Hematopoietic multipotent progenitor cell treated with erythropoietin and hydrocortisone succinate and interleukin-3 and kit ligand, for 8 days (in vitro differentiated cells): ENCODE data around the gene EMP3.
"Not testable (repeated sequence)": the region's sequence is repeated elsewhere in the genome, so short reads cannot be mapped to it uniquely, and the experiment has no call there.

ENCODE experiments used
- DNase-seq: peaks from one replicate; pipeline ENCODE4 v3.0.0-alpha.2; 2015

The EMP3 gene

DNA sequence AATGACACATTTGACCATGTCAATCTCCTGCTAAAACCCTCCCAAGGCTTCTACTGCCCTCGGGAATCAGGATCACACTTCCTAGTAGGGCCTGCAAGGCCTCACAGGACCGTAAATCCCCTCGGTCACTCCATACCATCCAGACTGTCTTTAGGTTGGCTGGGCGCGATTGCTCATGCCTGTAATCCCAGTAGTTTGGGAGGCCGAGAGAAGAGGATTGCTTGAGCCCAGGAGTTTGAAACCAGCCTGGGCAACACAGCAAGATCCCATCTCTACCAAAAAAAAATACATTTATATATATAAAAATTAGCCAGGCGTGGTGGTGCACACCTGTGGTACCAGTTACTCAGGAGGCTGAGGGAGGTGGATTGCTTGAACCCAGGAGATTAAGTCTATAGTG is 23.4 kb downstream of the EMP3 start:
- no peak for DNase-seq

DNA sequence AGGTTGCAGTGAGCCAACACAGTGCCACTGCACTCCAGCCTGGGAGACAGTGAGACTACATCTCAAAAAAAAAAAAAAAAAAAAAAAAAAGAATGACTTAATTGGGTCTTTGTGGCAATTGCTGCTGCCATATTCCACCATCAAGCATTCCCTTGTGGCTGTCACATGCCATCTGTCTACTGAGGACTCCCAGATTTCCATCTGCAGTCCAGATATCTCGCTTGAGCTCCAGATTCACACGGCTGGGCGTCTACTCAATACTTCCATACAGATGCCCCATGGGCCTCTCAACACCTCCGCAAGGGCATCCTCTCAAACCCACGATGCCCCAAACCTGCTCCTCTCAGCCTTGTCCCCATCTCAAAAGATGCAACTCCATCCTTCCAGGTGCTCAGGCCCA is 25.5 kb downstream of the EMP3 start:
- no peak for DNase-seq

DNA sequence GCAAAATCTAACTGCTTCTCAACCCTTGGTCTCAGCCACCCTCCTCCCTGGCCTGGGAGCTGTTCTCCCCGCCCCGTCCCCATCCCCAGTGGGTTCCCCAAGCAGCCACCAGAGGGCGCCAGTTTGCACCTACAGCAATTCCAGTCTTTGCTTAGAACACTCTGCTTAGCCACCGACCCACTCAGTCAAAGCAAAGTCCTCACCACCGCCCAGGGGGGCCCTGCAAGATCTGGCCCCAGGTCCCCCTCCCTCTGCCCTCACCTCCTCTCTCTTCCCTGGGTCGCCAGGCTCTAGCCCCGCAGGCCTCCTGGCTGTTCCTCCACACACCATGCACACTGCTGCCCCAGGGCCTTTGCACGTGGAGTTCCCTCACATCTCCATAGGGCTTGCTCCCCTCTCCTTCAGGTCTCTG is 26.0 kb downstream of the EMP3 start:
- peak; percentile 71 for DNase-seq

- no peak for DNase-seq
These were observed 28.3 kb downstream of the EMP3 start for GRCh38 chr19:48353677-48354076.

GRCh38 chr19:48354332-48354992 is 29.1 kb downstream of the EMP3 start:
- DNase-seq, result no peak

- no peak for DNase-seq
These were observed 30.1 kb downstream of the EMP3 start for GRCh38 chr19:48355365-48355954.

DNA sequence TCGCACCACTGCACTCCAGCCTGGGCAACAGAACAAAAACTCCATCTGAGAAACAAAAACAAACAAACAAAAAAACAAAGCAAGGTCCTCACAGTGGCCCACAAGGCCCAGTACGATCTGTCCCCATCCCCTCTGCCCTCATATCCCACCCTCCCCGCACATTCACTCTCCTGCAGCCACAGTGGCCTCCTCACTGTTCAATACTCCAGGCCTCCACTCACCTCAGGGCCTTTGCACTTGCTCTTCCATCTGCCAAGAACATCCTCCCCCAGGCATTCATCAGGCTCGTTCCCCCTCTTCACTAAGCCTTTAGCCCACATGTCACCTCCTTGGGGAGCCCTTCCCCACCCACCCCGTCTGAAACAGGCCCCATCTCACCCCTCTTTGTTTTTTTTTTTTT is 33.8 kb downstream of the EMP3 start:
- DNase-seq, result no peak

DNA sequence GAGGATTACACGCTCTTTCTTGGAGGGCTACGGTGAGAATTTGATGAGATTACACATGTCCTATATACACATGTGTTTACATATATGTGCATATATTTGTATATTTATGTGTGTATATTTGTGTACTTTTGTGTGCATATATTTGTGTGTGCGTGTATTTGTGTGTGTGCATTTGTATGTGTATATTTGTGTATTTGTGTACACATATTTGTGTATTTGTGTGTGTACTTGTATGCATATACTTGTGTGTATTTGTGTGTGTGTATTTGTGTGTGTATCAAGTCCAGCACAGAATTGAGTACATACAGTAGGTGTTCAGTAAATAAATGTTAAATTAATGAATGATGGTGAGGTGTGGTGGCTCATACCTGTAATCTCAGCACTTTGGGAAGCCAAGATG is 36.6 kb downstream of the EMP3 start:
- no peak for DNase-seq

DNA sequence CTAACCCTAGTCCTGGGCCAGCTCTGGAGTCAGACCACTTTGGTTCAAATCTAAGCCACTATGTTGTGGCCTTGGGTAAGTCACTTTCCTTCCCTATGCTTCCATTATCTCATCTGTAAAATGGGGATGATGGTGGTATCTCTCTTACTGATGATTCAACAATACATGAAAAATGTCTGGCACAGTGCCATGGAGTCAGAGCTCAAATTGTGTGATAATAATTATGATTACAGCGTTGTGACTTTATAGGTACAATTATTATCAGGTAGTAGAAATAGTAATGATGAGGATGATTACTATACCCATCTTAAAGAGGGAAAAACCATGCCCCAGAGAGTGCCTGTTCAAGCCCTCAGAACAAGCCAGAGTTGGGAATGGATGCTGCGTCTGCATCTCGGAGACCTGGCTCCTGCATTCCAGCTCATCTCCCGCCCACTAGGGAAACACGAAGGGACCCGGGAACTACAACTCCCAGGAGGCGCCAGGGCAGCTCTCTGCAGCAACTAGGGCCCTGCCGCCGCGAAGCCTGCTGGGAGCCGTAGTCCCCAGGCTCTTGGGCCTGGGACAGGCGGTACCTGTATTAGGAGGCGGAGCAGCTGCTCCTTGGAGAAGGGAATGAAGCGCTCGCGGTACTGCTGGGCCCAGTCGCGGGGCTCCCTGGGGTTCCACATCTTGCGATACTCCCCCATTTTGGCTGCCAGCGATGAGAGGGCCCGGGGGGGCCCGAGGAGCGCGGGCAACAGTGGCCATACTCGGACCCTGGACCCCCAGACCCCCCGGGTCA is 37.6 kb downstream of the EMP3 start:
- peak; percentile 95 for DNase-seq

GRCh38 chr19:48363500-48363809 is 38.1 kb downstream of the EMP3 start:
- DNase-seq, result no peak

- peak; percentile 100 for DNase-seq
These were observed 38.7 kb downstream of the EMP3 start, which contains the start of the genes SYNGR4 and TMEM143 for GRCh38 chr19:48363810-48364597. SYNGR4 (plus strand) TSS chr19:48364367; CDS start chr19:48365843, 1,476 bp downstream. TMEM143 (minus strand) TSS chr19:48363940; CDS start chr19:48363920, 20 bp downstream.

DNA sequence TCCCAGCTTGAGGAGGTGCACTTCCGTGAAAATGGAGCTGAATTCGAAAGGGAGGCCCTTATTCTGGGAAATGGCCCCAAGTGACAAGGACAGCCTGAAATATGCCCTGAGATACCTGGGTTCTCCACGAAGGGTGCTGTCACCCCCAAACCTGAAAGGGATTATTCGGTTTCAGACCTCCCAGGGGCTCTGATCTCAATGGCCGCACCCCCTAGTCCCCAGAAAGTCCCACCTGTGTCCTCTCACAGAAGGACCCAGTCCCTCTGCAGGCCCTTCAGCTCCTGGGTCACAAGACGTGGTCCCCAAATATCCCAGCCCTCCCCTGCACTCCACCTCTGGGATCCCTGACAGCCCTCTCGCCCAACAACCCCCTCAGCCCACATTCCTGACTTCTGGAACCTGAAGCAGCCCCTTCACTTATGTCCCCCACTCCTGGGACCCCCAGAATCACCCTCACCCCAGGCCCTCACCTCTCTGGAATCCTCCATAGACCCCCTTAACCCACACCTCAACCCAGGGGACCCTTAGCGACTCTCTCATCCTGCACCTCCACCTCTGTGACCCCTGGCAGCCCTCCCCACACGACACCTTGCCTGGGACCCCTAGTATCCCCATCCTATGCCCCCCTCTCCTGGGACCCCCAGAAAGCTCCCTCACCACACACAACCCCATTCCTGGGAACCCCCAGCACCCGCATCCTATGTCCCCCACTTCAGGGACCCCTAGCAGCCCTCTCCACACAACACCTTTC is 39.4 kb downstream of the EMP3 start:
- DNase-seq, result no peak

DNA sequence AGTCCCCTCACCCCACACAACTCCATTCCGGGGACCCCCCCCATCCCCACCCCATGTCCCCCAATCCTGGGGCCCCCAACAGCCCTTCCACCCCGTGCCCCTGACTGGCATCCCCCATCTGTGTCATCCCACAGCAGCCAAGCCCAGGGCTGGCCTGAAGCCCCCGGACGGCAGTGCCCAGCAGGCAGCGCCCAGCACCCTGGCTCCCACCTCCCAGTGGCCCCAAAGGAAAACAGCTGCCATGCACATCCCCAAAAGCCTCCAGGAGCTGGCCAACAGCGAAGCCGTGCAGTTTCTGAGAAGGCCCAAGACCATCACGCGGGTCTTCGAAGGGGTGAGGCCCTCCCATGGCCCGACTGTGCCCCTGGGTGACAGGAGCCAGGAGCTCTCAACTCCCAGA is 40.2 kb downstream of the EMP3 start:
- DNase-seq, result no peak

- DNase-seq, result no peak
These were observed 42.5 kb downstream of the EMP3 start for GRCh38 chr19:48367855-48368254.

DNA sequence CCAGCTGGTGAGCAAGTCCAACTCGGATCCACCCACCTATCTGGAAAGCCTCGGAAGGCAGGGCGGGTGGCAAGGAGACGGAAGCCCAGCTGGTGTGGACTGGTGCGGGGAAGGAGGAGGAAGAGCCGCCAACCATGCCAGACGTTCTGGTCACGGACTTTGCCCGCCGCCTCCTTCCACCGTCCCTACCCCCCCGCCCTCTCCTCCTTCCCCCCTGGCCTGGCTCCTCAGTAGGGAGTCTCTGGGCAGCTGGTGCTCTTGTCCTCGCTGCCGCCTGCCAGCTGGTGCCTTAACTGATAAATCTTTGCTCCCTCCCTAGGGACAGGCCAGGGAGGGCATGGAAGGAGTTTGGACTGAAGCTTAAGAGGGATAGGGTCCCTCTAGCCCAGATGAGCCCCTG is 43.6 kb downstream of the EMP3 start:
- DNase-seq, result no peak

GRCh38 chr19:48370955-48371354 is 45.6 kb downstream of the EMP3 start:
- no peak for DNase-seq

DNA sequence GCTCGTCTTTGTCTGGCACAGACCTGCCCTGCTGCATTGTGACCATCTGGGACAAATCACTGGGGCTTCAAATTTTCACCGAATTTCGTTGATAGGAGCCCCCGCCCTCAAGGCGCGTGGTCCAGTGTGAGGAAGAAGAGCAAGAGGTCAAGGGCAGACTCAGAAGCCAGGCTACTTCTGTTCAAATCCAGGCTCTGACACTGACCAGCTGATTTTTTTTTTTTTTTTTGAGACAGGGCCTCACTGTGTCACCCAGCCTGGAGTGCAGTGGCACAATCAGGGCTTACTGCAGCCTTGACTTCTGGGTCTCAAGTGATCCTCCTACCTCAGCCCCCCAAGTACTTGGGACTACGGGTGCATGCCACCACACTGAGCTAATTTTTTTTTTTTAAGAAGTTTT is 46.0 kb downstream of the EMP3 start:
- DNase-seq, result no peak

DNA sequence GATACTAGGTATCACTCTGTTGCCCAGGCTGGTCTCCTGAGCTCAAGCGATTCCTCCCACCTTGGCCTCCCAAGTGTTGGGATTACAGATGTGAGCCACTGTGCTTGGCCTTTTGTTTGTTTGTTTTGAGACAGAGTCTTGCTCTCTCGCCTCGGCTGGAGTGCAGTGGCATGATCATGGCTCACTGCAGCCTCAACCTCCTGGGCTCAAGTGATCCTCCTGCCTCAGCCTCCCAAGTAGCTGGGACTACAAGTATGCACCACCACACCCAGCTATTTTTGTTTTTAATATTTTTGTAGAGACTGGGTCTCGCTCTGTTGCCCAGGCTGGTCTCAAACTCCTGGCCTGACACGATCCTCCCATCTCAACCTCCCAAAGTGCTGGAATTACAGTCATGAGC is 46.4 kb downstream of the EMP3 start:
- not testable (repeated sequence) for DNase-seq

DNA sequence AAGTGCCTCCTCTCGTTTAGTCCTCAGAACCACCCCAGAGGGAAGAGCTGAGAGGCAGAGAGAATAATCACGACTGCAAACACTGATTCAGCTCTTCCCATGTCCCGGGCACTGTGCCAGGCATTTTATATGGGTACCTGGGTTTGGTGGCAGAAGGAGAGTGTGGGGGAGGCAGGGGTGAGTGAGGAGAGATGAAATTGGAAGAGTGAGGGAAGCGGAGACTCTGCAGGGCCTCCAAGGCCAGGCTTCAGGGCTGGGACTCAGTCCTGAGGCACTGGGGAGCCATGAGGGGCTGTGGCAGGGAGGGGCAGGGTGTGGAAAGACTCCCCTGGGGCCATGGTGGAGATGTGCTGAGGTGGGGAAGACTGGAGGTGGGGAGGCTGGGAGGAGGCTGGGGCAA is 47.6 kb downstream of the EMP3 start:
- DNase-seq, result no peak

DNA sequence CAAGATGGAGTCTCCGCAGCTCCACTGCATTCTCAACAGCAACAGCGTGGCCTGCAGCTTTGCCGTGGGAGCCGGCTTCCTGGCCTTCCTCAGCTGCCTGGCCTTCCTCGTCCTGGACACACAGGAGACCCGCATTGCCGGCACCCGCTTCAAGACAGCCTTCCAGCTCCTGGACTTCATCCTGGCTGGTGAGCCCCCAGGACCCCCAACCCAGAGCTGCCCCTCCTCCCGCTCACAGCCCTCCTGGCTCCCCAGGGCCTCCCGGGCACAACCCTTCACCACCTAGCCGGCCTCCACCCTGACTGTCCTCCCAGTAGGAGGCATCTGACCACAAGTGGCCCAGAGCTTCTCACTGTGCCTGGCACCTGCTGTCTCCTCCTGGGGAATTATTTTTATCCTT is 48.2 kb downstream of the EMP3 start:
- no peak for DNase-seq

- no peak for DNase-seq
These were observed 52.8 kb downstream of the EMP3 start for GRCh38 chr19:48378194-48378570.

DNA sequence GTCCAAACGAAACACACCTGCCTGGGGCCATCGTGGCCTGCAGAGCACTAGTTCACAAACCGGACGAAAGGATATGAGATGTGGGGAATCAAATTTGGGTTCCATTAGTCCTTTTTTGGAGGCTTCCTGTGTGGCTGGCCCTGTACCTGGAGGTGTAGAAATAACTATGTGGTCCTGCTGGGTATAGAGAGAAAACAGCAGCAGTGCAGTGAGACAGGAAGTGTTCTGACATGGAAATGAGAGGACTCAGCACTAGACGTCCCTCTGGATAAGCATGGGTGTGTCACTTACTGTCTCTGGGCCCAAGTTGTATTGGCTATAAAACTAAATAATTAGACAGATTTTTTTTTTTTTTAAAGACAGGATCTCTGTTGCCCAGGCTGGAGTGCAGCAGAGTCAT is 53.7 kb downstream of the EMP3 start:
- DNase-seq, result peak; percentile 23
